Body of pancreas (tissue), 4 donors: ENCODE results near the gene BBOX1. TPM values are rescaled to one million over a fixed set of nuclear protein-coding genes. Genes with fewer than 3 reads are reported as not detected.
"Not testable (repeated sequence)": the region's sequence is repeated elsewhere in the genome, so short reads cannot be mapped to it uniquely, and the experiment has no call there.

Experiments used
- ATAC-seq: fragments of 150-250 bp; one replicate; pipeline ENCODE4 v1.9.1; 2016
- DNase-seq, 4 donors: peaks; one replicate each; pipeline ENCODE4 v3.0.0-alpha.2; 2019
- H3K27ac ChIP-seq, 4 donors: fragments of 200-600 bp; sonication (generic); 1 replicate in 3 of 4; 2 replicates in 1 of 4; pipeline versions ENCODE4 v1.5.1 to v1.6.1; 2016 to 2019; ENCODE audit warnings: mild to moderate bottlenecking in 1 of 4, mixed read lengths in 1 of 4, moderate library complexity in 1 of 4
- H3K27me3 ChIP-seq, 2 donors: fragments of 200-600 bp; sonication (generic); one replicate each; pipeline ENCODE4 v1.6.0; 2016; ENCODE audit warnings: mild to moderate bottlenecking in 1 of 2
- H3K36me3 ChIP-seq, 2 donors: fragments of 200-600 bp; sonication (generic); replicated peaks in 1 of 2; 2 replicates each; pipeline ENCODE4 v1.5.1; 2016; ENCODE audit warnings: low read depth in 2 of 2; ENCODE audit not compliant: insufficient read depth in 1 of 2
- H3K4me1 ChIP-seq: fragments of 200-600 bp; sonication (generic); one replicate; pipeline ENCODE4 v1.6.0; 2016
- H3K4me3 ChIP-seq, 2 donors: fragments of 200-600 bp; sonication (generic); 1 replicate in 1 of 2; 2 replicates in 1 of 2; pipeline ENCODE4 v1.5.1; 2016 to 2019
- H3K9me3 ChIP-seq, 3 donors: fragments of 200-600 bp; sonication (generic); 1 replicate in 2 of 3; 2 replicates in 1 of 3; pipeline ENCODE4 v1.5.1; 2016
- CTCF ChIP-seq, 7 experiments: fragments of 450-650 bp in 4 of 7; fragments of 200-600 bp in 3 of 7; sonication (generic) in 3 of 7; IDR thresholded peaks; one replicate each; pipeline ENCODE4 v1.5.1; 2016 to 2019; ENCODE audit warnings: antibody characterized with exemption in 7 of 7
- POLR2A ChIP-seq, 3 donors: fragments of 450-650 bp; IDR thresholded peaks; one replicate each; pipeline ENCODE4 v1.6.1; 2016; ENCODE audit warnings: antibody characterized with exemption in 3 of 3, mild to moderate bottlenecking in 2 of 3
- WGBS, 2 donors: methylation state at CpG; one replicate each; pipeline ENCODE4 v1.1.5; 2017; 5-methylcytosine and 5-hydroxymethylcytosine counted together
- intact Hi-C: fragments of 100-400 bp; cut with DNase I; formaldehyde crosslinking; loops from one replicate; pipeline ENCODE4 v1.15.1; 2023
- total RNA-seq, 2 donors: library from RNA; depleted of rRNA; stranded (reverse); fragments of >200 nt; gene quantifications; one replicate each; pipeline ENCODE4 v1.1.0, GENCODE V29; 2016

BBOX1 gene
- total RNA-seq, 2 donors from 2014 or later: not detected

GRCh38 chr11:26995701-26996460, 44.7 kb upstream of the BBOX1 start:
- TF ChIP-seq CTCF (IDR thresholded peaks at IDR 0.05): no peak
- TF ChIP-seq POLR2A (IDR thresholded peaks at IDR 0.05): no peak
- WGBS, 2 donors: 9 to 21% methylated on average over 1 of the region's 1 CpG
- intact Hi-C loops: no loop called here
- no peaks in the 10 kb centered on the region for H3K9me3 ChIP-seq
- ATAC-seq: no peak
- no peak overlapping the region for H3K4me3 ChIP-seq
- H3K36me3 ChIP-seq: no peaks in the 10 kb centered on the region
- H3K4me1 ChIP-seq: peaks cover 10% of the 10 kb centered on the region
- DNase-seq: no peak
- no peak overlapping the region for H3K27ac ChIP-seq
- H3K27me3 ChIP-seq: no peaks in the 10 kb centered on the region

- no peaks in the 10 kb centered on the region for H3K27me3 ChIP-seq
- 46 to 51% methylated on average over 2 of the region's 2 CpGs for WGBS, 2 donors
- H3K27ac ChIP-seq: no peak overlapping the region
- no peaks in the 10 kb centered on the region for H3K9me3 ChIP-seq
- no peak overlapping the region for H3K4me3 ChIP-seq
- no peak for ATAC-seq
- H3K36me3 ChIP-seq: no peaks in the 10 kb centered on the region
- intact Hi-C loops: no loop called here
- TF ChIP-seq POLR2A (IDR thresholded peaks at IDR 0.05) (no peak), CTCF (IDR thresholded peaks at IDR 0.05) (no peak)
- DNase-seq: no peak
- peaks cover 10% of the 10 kb centered on the region for H3K4me1 ChIP-seq
These were observed 43.2 kb upstream of the BBOX1 start for GRCh38 chr11:26997378-26997777.

GRCh38 chr11:27001136-27001730, 39.4 kb upstream of the BBOX1 start:
- H3K27ac ChIP-seq, DNase-seq, intact Hi-C loops, H3K36me3 ChIP-seq, H3K4me1 ChIP-seq, H3K4me3 ChIP-seq, H3K9me3 ChIP-seq, ATAC-seq, H3K27me3 ChIP-seq: not testable (repeated sequence)
- WGBS, 2 donors: 31 to 48% methylated on average over 4 of the region's 4 CpGs

- H3K9me3 ChIP-seq: no peaks in the 10 kb centered on the region
- H3K4me3 ChIP-seq: no peak overlapping the region
- no peak for TF ChIP-seq CTCF (IDR thresholded peaks at IDR 0.05)
- no peak for TF ChIP-seq POLR2A (IDR thresholded peaks at IDR 0.05)
- WGBS, 2 donors: 40 to 45% methylated on average over 3 of the region's 3 CpGs
- DNase-seq (no peak), ATAC-seq (no peak)
- no peaks in the 10 kb centered on the region for H3K4me1 ChIP-seq
- H3K27me3 ChIP-seq: no peaks in the 10 kb centered on the region
- H3K27ac ChIP-seq: no peak overlapping the region
- no peaks in the 10 kb centered on the region for H3K36me3 ChIP-seq
- intact Hi-C loops: no loop called here
These were observed 38.2 kb upstream of the BBOX1 start for GRCh38 chr11:27002431-27002830.

- Histone ChIP-seq H3K27ac (no peak overlapping the region), H3K36me3 (no peaks in the 10 kb centered on the region), H3K4me3 (no peak overlapping the region), H3K4me1 (no peaks in the 10 kb centered on the region), H3K27me3 (no peaks in the 10 kb centered on the region), H3K9me3 (no peaks in the 10 kb centered on the region)
- 39 to 44% methylated on average over 4 of the region's 4 CpGs for WGBS, 2 donors
- DNase-seq: no peak
- intact Hi-C loops: no loop called here
- no peak for ATAC-seq
- TF ChIP-seq POLR2A (IDR thresholded peaks at IDR 0.05): no peak
- no peak for TF ChIP-seq CTCF (IDR thresholded peaks at IDR 0.05)
These were observed 37.8 kb upstream of the BBOX1 start for GRCh38 chr11:27002838-27003237.
